Measurements from ENCODE around the gene TCTN2.

TCTN2 gene

DNA sequence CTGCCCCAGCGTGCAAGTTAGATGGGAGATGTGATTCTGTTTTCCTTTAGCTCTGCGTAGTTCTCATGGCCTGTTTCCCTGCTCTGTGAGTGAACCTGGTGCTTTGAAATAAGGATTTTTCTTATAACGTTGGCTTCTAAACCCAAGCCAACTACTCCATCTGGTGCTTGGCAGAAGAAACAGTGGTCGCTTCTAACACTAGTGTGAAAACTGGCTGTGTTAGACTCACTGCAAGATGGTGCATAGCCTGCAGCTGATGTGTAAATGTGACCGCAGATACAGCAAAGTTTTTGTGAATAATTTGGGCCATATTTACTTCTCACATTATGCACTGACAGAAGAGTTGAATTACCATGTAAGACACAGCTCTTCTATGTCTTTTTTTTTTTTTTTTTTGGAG lies 25.0 kb upstream of the TCTN2 start:
- no peaks in the 10 kb centered on the region for H3K27me3 ChIP-seq (replicated peaks; ENCODE audit: insufficient read depth, low read length)
- H3K9me2 ChIP-seq (replicated peaks; ENCODE audit: insufficient read depth, low read length): no peaks in the 10 kb centered on the region
- no peak for TF ChIP-seq EZH2 (optimal IDR thresholded peaks at IDR 0.05; ENCODE audit: low read depth, low read length)
- no peak overlapping the region for H3K9ac ChIP-seq (ENCODE audit: low read length)
- H3K4me3 ChIP-seq (ENCODE audit: low read length): no peak overlapping the region
- no peak overlapping the region for H2AFZ ChIP-seq (ENCODE audit: low read length)
- no peak overlapping the region for H3K4me2 ChIP-seq (ENCODE audit: low read depth, low read length)
- no peaks in the 10 kb centered on the region for H3K9me3 ChIP-seq (replicated peaks; ENCODE audit: insufficient read depth, low read length)
- DNase-seq: no peak
- H4K20me1 ChIP-seq (ENCODE audit: insufficient read depth, low read length): no peaks in the 10 kb centered on the region
- H3F3A ChIP-seq (ENCODE audit: insufficient read depth, low read length): no peaks in the 10 kb centered on the region
- H3K79me2 ChIP-seq (ENCODE audit: low read length): no peaks in the 10 kb centered on the region
- H3K36me3 ChIP-seq (replicated peaks; ENCODE audit: insufficient read depth, low read length): no peaks in the 10 kb centered on the region
- H3K27ac ChIP-seq (ENCODE audit: low read length): no peak overlapping the region
- H3K4me1 ChIP-seq (ENCODE audit: low read length): no peaks in the 10 kb centered on the region

- Histone ChIP-seq H3K27me3 (replicated peaks; ENCODE audit: insufficient read depth, low read length) (no peaks in the 10 kb centered on the region), H3F3A (ENCODE audit: insufficient read depth, low read length) (no peaks in the 10 kb centered on the region), H3K36me3 (replicated peaks; ENCODE audit: insufficient read depth, low read length) (no peaks in the 10 kb centered on the region), H3K79me2 (ENCODE audit: low read length) (no peaks in the 10 kb centered on the region), H4K20me1 (ENCODE audit: insufficient read depth, low read length) (no peaks in the 10 kb centered on the region), H3K27ac (ENCODE audit: low read length) (no peak overlapping the region), H3K4me1 (ENCODE audit: low read length) (no peaks in the 10 kb centered on the region), H3K4me3 (ENCODE audit: low read length) (no peak overlapping the region), H3K9ac (ENCODE audit: low read length) (no peak overlapping the region), H3K4me2 (ENCODE audit: low read depth, low read length) (no peak overlapping the region), H3K9me3 (replicated peaks; ENCODE audit: insufficient read depth, low read length) (no peaks in the 10 kb centered on the region), H3K9me2 (replicated peaks; ENCODE audit: insufficient read depth, low read length) (no peaks in the 10 kb centered on the region), H2AFZ (ENCODE audit: low read length) (no peak overlapping the region)
- no peak for DNase-seq
- TF ChIP-seq, protein P1, sequence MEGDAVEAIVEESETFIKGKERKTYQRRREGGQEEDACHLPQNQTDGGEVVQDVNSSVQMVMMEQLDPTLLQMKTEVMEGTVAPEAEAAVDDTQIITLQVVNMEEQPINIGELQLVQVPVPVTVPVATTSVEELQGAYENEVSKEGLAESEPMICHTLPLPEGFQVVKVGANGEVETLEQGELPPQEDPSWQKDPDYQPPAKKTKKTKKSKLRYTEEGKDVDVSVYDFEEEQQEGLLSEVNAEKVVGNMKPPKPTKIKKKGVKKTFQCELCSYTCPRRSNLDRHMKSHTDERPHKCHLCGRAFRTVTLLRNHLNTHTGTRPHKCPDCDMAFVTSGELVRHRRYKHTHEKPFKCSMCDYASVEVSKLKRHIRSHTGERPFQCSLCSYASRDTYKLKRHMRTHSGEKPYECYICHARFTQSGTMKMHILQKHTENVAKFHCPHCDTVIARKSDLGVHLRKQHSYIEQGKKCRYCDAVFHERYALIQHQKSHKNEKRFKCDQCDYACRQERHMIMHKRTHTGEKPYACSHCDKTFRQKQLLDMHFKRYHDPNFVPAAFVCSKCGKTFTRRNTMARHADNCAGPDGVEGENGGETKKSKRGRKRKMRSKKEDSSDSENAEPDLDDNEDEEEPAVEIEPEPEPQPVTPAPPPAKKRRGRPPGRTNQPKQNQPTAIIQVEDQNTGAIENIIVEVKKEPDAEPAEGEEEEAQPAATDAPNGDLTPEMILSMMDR (IDR thresholded peaks at IDR 0.05; ENCODE audit: low read length): no peak
- TF ChIP-seq EZH2 (optimal IDR thresholded peaks at IDR 0.05; ENCODE audit: low read depth, low read length) (no peak), EZH2phosphoT487 (IDR thresholded peaks at IDR 0.05; ENCODE audit: low read length) (no peak)
These were observed 22.5 kb upstream of the TCTN2 start for GRCh38 chr12:123648401-123648800.

- no peak overlapping the region for H3K4me2 ChIP-seq (ENCODE audit: low read depth, low read length)
- TF ChIP-seq, protein P1 (IDR thresholded peaks at IDR 0.05; ENCODE audit: low read length): no peak
- TF ChIP-seq EZH2 (optimal IDR thresholded peaks at IDR 0.05; ENCODE audit: low read depth, low read length): no peak
- no peak for TF ChIP-seq EZH2phosphoT487 (IDR thresholded peaks at IDR 0.05; ENCODE audit: low read length)
These were observed 16.7 kb upstream of the TCTN2 start for GRCh38 chr12:123654129-123654701.

DNA sequence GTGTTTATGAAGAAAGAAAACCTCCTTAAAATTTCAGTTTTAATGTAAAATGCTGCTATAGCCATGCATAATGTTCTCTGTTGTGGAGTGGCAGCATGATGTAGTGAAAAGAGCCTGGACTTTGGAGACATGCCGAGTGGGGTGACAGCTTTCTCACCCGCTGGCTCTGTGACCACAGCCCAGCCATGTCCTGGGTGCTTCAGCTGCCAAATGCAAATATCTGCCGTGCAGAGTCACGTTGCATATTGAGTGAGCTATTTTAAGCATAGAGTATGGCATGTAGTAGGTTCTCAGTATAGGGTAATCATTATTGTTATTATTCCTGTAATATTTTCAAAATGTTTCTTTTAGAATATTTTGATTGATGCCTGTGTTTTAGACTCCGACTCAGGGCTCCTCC lies 15.5 kb upstream of the TCTN2 start:
- no peak for TF ChIP-seq EZH2 (optimal IDR thresholded peaks at IDR 0.05; ENCODE audit: low read depth, low read length)
- TF ChIP-seq EZH2phosphoT487 (IDR thresholded peaks at IDR 0.05; ENCODE audit: low read length): no peak
- TF ChIP-seq, protein P1 (IDR thresholded peaks at IDR 0.05; ENCODE audit: low read length): no peak
- Histone ChIP-seq H3K9ac (ENCODE audit: low read length) (no peak overlapping the region), H3K9me2 (replicated peaks; ENCODE audit: insufficient read depth, low read length) (no peaks in the 10 kb centered on the region), H4K20me1 (ENCODE audit: insufficient read depth, low read length) (no peaks in the 10 kb centered on the region), H3K27ac (ENCODE audit: low read length) (no peak overlapping the region), H3K4me1 (ENCODE audit: low read length) (no peaks in the 10 kb centered on the region), H3K79me2 (ENCODE audit: low read length) (no peaks in the 10 kb centered on the region), H3K27me3 (replicated peaks; ENCODE audit: insufficient read depth, low read length) (no peaks in the 10 kb centered on the region), H3K4me2 (ENCODE audit: low read depth, low read length) (no peak overlapping the region), H3K4me3 (ENCODE audit: low read length) (no peak overlapping the region), H2AFZ (ENCODE audit: low read length) (no peak overlapping the region), H3F3A (ENCODE audit: insufficient read depth, low read length) (no peaks in the 10 kb centered on the region), H3K9me3 (replicated peaks; ENCODE audit: insufficient read depth, low read length) (no peaks in the 10 kb centered on the region), H3K36me3 (replicated peaks; ENCODE audit: insufficient read depth, low read length) (no peaks in the 10 kb centered on the region)
- DNase-seq: no peak

More at GRCh38 chr12:123654129-123654701, 16.7 kb upstream of the TCTN2 start:
- no peaks in the 10 kb centered on the region for H3F3A ChIP-seq (ENCODE audit: insufficient read depth, low read length)
- DNase-seq: no peak
- no peaks in the 10 kb centered on the region for H3K27me3 ChIP-seq (replicated peaks; ENCODE audit: insufficient read depth, low read length)
- no peaks in the 10 kb centered on the region for H3K4me1 ChIP-seq (ENCODE audit: low read length)
- H3K9me2 ChIP-seq (replicated peaks; ENCODE audit: insufficient read depth, low read length): no peaks in the 10 kb centered on the region
- H3K4me3 ChIP-seq (ENCODE audit: low read length): no peak overlapping the region
- no peaks in the 10 kb centered on the region for H3K36me3 ChIP-seq (replicated peaks; ENCODE audit: insufficient read depth, low read length)
- H3K9me3 ChIP-seq (replicated peaks; ENCODE audit: insufficient read depth, low read length): no peaks in the 10 kb centered on the region
- H3K27ac ChIP-seq (ENCODE audit: low read length): no peak overlapping the region
- H2AFZ ChIP-seq (ENCODE audit: low read length): no peak overlapping the region
- no peaks in the 10 kb centered on the region for H4K20me1 ChIP-seq (ENCODE audit: insufficient read depth, low read length)
- H3K9ac ChIP-seq (ENCODE audit: low read length): no peak overlapping the region
- no peaks in the 10 kb centered on the region for H3K79me2 ChIP-seq (ENCODE audit: low read length)
